Keratinocyte (primary cell): ENCODE results near the gene MUC4. TPM values are rescaled to one million over a fixed set of nuclear protein-coding genes. Genes with fewer than 3 reads are reported as not detected.

Source experiments
- DNase-seq: peaks from one replicate; pipeline ENCODE4 v3.0.0-alpha.2; 2011; ENCODE audit warnings: low read depth, missing footprints, low spot score
- FAIRE-seq: peaks from 2 replicates; lab custom pipeline; 2011; peaks lifted over from hg19 to GRCh38; lab: Jason Lieb, UNC
- H2AFZ ChIP-seq: 2 replicates; pipeline ENCODE4 v1.6.0; 2012; ENCODE audit warnings: low read length, control low read depth, inconsistent platforms; ENCODE audit not compliant: control insufficient read depth
- H3K27ac ChIP-seq: 2 replicates; pipeline ENCODE4 v1.5.1; 2011; ENCODE audit warnings: low read length; ENCODE audit not compliant: control insufficient read depth, insufficient read depth
- H3K27me3 ChIP-seq: 3 replicates; pipeline ENCODE4 v1.6.0; 2011; ENCODE audit warnings: low read length; ENCODE audit not compliant: control insufficient read depth, insufficient read depth; ENCODE audit errors: extremely low read depth
- H3K36me3 ChIP-seq, 2 experiments: 2 replicates in 1 of 2; 3 replicates in 1 of 2; pipeline ENCODE4 v1.5.1; 2011; ENCODE audit warnings: low read length in 2 of 2, mild to moderate bottlenecking in 1 of 2; ENCODE audit not compliant: control insufficient read depth in 2 of 2, insufficient read depth in 2 of 2; ENCODE audit errors: extremely low read depth in 1 of 2
- H3K4me1 ChIP-seq: 3 replicates; pipeline ENCODE4 v1.5.1; 2011; ENCODE audit warnings: low read length; ENCODE audit not compliant: control insufficient read depth, insufficient read depth; ENCODE audit errors: extremely low read depth
- H3K4me2 ChIP-seq: 3 replicates; pipeline ENCODE4 v1.6.0; 2011; ENCODE audit warnings: low read depth, low read length; ENCODE audit not compliant: control insufficient read depth, insufficient read depth; ENCODE audit errors: extremely low read depth
- H3K4me3 ChIP-seq, 3 experiments: fragments of 200-600 bp in 1 of 3; sonication (generic) in 1 of 3; 2 replicates in 2 of 3; 3 replicates in 1 of 3; pipeline ENCODE4 v1.5.1; 2011 to 2016; ENCODE audit warnings: low read length in 3 of 3, mild to moderate bottlenecking in 3 of 3, control low read depth in 2 of 3, inconsistent platforms in 1 of 3, low read depth in 1 of 3, mixed read lengths in 1 of 3, mixed run types in 1 of 3, moderate library complexity in 1 of 3; ENCODE audit not compliant: control insufficient read depth in 2 of 3, insufficient read depth in 2 of 3; ENCODE audit errors: extremely low read depth in 1 of 3
- H3K79me2 ChIP-seq: 2 replicates; pipeline ENCODE4 v1.6.0; 2012; ENCODE audit warnings: low read length; ENCODE audit not compliant: control insufficient read depth, insufficient read depth
- H3K9ac ChIP-seq: 3 replicates; pipeline ENCODE4 v1.6.0; 2011; ENCODE audit warnings: low read length; ENCODE audit not compliant: control insufficient read depth, insufficient read depth; ENCODE audit errors: extremely low read depth
- H3K9me1 ChIP-seq: 3 replicates; pipeline ENCODE4 v1.6.0; 2011; ENCODE audit warnings: low read length; ENCODE audit not compliant: control insufficient read depth, insufficient read depth; ENCODE audit errors: extremely low read depth
- H3K9me3 ChIP-seq: 2 replicates; pipeline ENCODE4 v1.5.1; 2012; ENCODE audit warnings: low read depth, low read length; ENCODE audit not compliant: control insufficient read depth
- H4K20me1 ChIP-seq: 3 replicates; pipeline ENCODE4 v1.6.0; 2011; ENCODE audit warnings: low read length; ENCODE audit not compliant: control insufficient read depth, insufficient read depth; ENCODE audit errors: extremely low read depth
- EZH2 ChIP-seq: IDR thresholded peaks from one replicate; pipeline ENCODE4 v1.6.1; 2012; ENCODE audit warnings: inconsistent platforms, mild to moderate bottlenecking, low read length, moderate library complexity
- dilution Hi-C: fragments of 300-500 bp; cut with MboI; formaldehyde crosslinking; loops from one replicate; pipeline ENCODE4 v1.7.0; 2020; ENCODE audit warnings: low sequenced_read_pairs; ENCODE audit not compliant: extremely low pct_ligation_motif_present
- polyA plus RNA-seq, 5 experiments: library from polyadenylated mRNA; depleted of rRNA in 3 of 5; stranded (reverse) in 3 of 5; stranded (forward) in 1 of 5; unstranded in 1 of 5; fragments of >200 nt; gene quantifications; 1 replicate in 1 of 5; 2 replicates in 3 of 5; 3 replicates in 1 of 5; pipeline versions ENCODE4 v1.2.1 to v1.2.3, GENCODE V29; 2011 to 2012; ENCODE audit warnings: missing spikeins in 2 of 5, low read depth in 1 of 5, low replicate concordance in 1 of 5
- TF ChIP-seq, protein P1 (sequence below), 3 experiments: IDR thresholded peaks in 1 of 3; conservative IDR thresholded peaks in 1 of 3; optimal IDR thresholded peaks in 1 of 3; 2 replicates in 2 of 3; 3 replicates in 1 of 3; pipeline versions ENCODE3 to v1.5.1; 2011; ENCODE audit warnings: low read length in 3 of 3, mild to moderate bottlenecking in 3 of 3, moderate library complexity in 2 of 3, control low read depth in 1 of 3, inconsistent platforms in 1 of 3; ENCODE audit not compliant: insufficient read depth in 2 of 3; ENCODE audit errors: extremely low read depth in 1 of 3

The MUC4 gene
- polyA plus RNA-seq, 1 donor (not counting 4 experiments of a cell fraction or from before 2014, with no cell fraction given): not detected

- Histone ChIP-seq H3K4me2 (no peak overlapping the region), H2AFZ (no peak overlapping the region), H3K4me3 (no peak overlapping the region), H3K27me3 (peaks cover 3% of the 10 kb centered on the region), H3K27ac (no peak overlapping the region), H4K20me1 (no peaks in the 10 kb centered on the region), H3K9me3 (no peaks in the 10 kb centered on the region), H3K9ac (no peak overlapping the region), H3K4me1 (no peaks in the 10 kb centered on the region), H3K79me2 (no peaks in the 10 kb centered on the region), H3K9me1 (no peaks in the 10 kb centered on the region), H3K36me3 (no peaks in the 10 kb centered on the region)
- TF ChIP-seq EZH2: no peak
- TF ChIP-seq, protein P1, sequence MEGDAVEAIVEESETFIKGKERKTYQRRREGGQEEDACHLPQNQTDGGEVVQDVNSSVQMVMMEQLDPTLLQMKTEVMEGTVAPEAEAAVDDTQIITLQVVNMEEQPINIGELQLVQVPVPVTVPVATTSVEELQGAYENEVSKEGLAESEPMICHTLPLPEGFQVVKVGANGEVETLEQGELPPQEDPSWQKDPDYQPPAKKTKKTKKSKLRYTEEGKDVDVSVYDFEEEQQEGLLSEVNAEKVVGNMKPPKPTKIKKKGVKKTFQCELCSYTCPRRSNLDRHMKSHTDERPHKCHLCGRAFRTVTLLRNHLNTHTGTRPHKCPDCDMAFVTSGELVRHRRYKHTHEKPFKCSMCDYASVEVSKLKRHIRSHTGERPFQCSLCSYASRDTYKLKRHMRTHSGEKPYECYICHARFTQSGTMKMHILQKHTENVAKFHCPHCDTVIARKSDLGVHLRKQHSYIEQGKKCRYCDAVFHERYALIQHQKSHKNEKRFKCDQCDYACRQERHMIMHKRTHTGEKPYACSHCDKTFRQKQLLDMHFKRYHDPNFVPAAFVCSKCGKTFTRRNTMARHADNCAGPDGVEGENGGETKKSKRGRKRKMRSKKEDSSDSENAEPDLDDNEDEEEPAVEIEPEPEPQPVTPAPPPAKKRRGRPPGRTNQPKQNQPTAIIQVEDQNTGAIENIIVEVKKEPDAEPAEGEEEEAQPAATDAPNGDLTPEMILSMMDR (optimal IDR thresholded peaks at IDR 0.05 in 1 of 3, IDR thresholded peaks at IDR 0.05 in 1 of 3, conservative IDR thresholded peaks at IDR 0.05 in 1 of 3; ENCODE audit: extremely low read depth in 1 of 3, insufficient read depth in 2 of 3, low read length in 3 of 3): no peak
- no peak for FAIRE-seq
- DNase-seq: no peak
- dilution Hi-C loops: no loop called here
Measured at GRCh38 chr3:195746346-195746745, 65.4 kb downstream of the MUC4 start.

DNA sequence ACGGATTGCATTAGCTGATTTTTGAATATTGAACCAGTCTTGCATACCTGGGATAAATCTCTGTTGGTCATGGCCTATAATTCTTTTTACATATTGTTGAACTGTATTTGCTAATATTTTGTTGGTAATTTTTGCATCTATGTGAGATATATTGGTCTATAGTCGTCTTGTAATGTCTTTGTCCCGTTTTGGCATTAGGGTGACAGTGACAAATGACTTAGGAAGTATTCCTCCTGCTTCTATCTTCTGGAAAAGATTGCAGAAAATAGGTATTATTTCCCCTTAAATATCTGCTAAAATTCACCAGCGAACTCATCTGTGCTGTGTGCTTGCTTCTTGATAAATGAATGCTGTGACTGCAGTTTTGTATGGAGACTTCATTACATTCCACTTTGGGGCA is 67.3 kb downstream of the MUC4 start:
- Histone ChIP-seq H3K4me1 (no peaks in the 10 kb centered on the region), H3K9me3 (no peaks in the 10 kb centered on the region), H3K36me3 (no peaks in the 10 kb centered on the region), H3K4me2 (no peak overlapping the region), H3K27ac (no peak overlapping the region), H3K9me1 (no peaks in the 10 kb centered on the region), H2AFZ (no peak overlapping the region), H4K20me1 (no peaks in the 10 kb centered on the region), H3K79me2 (no peaks in the 10 kb centered on the region), H3K4me3 (no peak overlapping the region), H3K9ac (no peak overlapping the region), H3K27me3 (peaks cover 3% of the 10 kb centered on the region)
- no peak for TF ChIP-seq EZH2
- TF ChIP-seq, protein P1 (optimal IDR thresholded peaks at IDR 0.05 in 1 of 3, IDR thresholded peaks at IDR 0.05 in 1 of 3, conservative IDR thresholded peaks at IDR 0.05 in 1 of 3; ENCODE audit: extremely low read depth in 1 of 3, insufficient read depth in 2 of 3, low read length in 3 of 3): no peak
- DNase-seq (no peak), FAIRE-seq (no peak)
- dilution Hi-C loops: no loop called here
